Tibial nerve (tissue), 4 donors: Measurements from ENCODE around the gene SAMD15.

Source experiments
- EP300 ChIP-seq, 2 donors: sonication (generic); formaldehyde crosslinking; IDR thresholded peaks; one replicate each; pipeline ENCODE4 v1.6.1; 2017; ENCODE audit warnings: antibody characterized with exemption in 2 of 2, mild to moderate bottlenecking in 1 of 2
- TF ChIP-seq, protein P1 (sequence below), 5 experiments: fragments of 200-600 bp in 3 of 5; fragments of 450-650 bp in 2 of 5; sonication (generic) in 3 of 5; IDR thresholded peaks; one replicate each; pipeline ENCODE4 v1.5.1; 2016 to 2019; ENCODE audit warnings: antibody characterized with exemption in 5 of 5, mild to moderate bottlenecking in 3 of 5, moderate library complexity in 2 of 5

DNA sequence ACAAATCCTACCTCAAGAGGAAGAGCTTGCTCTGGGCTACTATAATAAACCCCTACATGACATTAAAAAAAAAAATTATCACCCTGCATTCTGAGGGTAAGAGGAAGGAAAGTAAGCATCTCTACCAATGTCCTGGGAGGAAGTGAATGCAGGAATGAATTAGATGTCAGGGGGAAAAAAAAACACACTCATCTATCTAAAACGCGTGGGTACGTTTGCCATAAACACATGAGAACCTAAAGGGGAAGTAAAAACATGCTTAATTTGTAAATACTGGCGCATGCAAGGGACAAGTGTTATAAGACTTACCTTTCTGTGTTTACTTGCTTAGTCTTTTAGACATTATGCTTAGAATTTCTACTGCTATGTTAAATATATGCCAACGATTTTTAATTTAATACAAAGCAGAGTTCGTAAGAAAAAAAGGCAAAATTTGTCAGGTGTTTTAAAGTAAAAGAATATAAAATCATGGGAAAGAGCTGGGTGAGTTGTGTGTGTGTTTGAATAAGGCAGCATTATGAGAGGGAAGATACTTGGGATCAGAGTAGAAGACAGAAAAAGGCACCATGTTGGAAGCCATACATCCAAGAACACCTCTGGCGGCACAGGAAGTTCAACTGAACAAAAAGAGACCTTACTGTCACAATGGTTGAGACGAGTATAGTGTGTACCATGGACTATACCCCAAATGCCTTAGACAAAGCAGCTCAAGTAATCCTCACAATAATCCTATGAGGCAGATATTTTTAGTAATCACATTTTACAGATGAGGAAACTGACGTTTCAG is 1.8 kb upstream of the SAMD15 start:
- TF ChIP-seq, protein P1, sequence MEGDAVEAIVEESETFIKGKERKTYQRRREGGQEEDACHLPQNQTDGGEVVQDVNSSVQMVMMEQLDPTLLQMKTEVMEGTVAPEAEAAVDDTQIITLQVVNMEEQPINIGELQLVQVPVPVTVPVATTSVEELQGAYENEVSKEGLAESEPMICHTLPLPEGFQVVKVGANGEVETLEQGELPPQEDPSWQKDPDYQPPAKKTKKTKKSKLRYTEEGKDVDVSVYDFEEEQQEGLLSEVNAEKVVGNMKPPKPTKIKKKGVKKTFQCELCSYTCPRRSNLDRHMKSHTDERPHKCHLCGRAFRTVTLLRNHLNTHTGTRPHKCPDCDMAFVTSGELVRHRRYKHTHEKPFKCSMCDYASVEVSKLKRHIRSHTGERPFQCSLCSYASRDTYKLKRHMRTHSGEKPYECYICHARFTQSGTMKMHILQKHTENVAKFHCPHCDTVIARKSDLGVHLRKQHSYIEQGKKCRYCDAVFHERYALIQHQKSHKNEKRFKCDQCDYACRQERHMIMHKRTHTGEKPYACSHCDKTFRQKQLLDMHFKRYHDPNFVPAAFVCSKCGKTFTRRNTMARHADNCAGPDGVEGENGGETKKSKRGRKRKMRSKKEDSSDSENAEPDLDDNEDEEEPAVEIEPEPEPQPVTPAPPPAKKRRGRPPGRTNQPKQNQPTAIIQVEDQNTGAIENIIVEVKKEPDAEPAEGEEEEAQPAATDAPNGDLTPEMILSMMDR (IDR thresholded peaks at IDR 0.05) = no peak
- TF ChIP-seq EP300 (IDR thresholded peaks at IDR 0.05) = no peak
